HK-2 (cell line): Measurements from ENCODE around the gene FBXO48.

Experiments
- DNase-seq: peaks from one replicate; pipeline ENCODE4 v3.0.0-alpha.2; 2018; ENCODE audit not compliant: unreplicated experiment

The FBXO48 gene

DNA sequence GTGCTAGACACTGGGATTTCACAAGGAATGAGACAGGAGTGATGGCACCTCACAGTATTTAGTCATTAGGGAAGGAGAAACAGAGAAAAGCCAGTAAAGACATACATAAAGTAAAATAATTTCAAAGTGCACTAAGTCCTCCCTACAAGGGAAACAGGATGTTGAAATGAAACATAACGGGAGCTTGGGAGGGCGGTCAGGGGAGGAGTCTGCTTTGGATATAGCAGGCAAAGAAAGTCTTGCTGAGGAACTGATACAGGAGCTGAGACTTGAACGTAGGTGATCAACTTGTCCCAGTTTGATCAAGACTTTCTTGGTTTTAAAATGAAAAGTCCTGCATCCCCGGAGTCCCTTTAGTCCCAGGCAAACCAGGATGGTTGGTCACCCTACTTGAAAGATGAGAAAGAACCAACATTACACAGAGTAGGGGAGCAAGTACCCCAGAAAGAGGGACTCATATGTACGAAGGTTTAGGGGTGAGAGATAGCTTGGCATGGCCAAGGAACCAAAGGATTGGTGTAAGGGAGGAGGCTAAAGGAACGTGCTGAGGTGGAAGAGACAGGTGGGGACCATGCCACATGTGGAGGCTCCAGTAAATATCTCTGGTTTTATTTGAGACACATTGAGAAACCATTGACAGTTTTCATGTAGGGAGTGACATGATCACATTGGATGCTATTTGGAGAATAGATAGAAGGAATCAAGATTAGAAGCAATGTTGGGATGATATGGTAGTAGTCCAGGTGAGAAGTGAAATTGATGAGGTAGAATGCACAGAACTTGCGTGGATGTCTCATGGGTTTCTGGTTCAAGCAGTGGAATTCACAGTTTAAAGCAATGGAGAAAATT, 28.4 kb downstream of the FBXO48 start:
- no peak for DNase-seq

DNA sequence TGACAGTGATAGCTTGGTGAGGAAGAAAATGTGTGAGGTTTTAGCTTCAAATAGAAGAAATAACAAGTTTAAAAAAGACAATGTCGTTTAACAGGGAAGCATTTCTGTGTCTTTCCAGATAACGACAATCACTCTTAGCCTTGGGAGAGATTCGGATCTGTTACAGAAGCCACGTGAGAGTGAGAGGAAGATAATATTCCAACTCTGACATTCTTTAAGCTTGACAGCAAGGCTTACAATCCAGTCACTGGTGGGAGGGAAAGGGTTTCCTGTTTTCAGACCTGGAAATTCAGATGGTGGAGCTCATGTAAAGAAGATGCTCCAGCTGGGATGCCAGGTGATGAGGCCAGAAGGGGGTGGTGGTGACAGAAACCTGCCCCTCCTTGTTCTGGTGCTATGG, 30.8 kb downstream of the FBXO48 start:
- DNase-seq, result no peak

- DNase-seq, result no peak
Observed at GRCh38 chr2:68435615-68436014, 31.5 kb downstream of the FBXO48 start.

GRCh38 chr2:68434981-68435380, 32.1 kb downstream of the FBXO48 start:
- DNase-seq, result no peak

GRCh38 chr2:68432696-68433658, 34.1 kb downstream of the FBXO48 start:
- no peak for DNase-seq

DNA sequence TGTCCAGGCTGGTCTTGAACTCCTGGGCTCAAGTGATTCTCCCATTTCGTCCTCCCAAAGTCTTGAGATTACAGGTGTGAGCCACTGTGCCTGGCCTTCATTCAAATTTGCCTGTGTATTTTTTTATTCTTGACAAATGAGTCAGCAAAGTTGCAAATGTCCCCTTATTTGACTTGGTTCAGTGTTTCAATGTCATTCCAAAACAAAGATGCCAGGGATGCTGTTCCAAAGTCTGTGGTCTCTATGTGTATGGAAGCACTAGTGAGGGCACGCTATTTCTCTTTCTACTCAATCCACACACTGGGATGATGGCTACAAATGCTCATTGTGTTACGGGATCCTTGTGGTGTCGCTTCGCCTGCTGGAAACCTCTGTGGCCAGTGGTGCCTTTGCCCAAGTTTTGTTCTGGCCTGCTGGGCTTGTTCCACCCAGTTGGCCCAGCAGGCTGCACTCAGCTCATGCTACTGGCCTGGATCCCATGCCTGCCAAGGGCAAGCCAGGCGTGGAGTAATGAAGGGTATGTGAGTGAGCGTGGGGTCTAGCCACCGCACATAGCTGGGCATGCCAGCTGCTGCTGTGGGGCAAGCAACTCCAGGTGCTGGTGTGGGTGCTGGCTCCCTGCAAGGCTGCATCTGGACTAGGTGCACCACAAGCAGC, 35.6 kb downstream of the FBXO48 start:
- DNase-seq, result no peak

DNA sequence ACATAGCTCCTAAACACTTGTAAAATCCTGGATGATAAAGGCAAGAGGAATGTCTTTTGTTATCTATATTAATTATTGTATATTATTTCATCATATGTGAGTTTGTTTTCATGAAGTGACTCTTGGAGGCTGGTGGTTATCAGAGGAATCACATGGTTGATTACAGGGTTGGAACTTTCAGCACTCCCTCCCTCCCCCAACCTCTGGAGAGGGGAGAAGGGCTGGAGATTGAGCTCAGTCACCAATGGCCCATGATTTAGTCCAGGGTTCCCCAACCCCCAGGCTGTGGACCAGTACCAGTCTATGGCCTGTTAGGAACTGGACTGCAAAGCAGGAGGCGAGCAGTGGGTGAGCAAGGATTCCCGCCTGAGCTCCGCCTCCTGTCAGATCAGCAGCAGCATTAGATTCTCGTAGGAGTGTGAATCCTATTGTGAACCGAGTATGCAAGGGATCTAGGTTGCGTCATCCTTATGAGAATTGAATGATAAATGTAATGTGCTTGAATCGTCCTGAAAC, 37.7 kb downstream of the FBXO48 start:
- no peak for DNase-seq

DNA sequence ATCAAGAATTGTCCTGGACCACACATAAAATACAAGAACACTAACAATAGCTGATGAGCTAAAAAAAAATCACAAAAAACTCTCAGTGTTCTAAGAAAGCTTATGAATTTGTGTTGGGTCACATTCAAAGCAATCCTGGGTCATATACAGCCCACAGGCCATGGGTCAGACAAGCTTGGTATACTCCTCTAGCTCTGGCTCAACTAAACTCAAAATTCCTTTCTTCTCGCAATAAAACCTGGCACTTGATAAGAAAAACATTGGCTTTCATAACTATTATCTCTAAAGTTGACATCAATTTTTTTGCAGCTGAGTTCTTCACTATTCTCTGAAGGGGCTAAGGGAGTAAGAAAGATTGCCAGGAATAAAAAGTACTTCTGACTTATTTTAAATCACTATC, 38.3 kb downstream of the FBXO48 start:
- DNase-seq, result no peak

GRCh38 chr2:68428126-68428525, 39.0 kb downstream of the FBXO48 start:
- DNase-seq, result no peak

- no peak for DNase-seq
Observed at GRCh38 chr2:68426848-68427579, 40.1 kb downstream of the FBXO48 start.

DNA sequence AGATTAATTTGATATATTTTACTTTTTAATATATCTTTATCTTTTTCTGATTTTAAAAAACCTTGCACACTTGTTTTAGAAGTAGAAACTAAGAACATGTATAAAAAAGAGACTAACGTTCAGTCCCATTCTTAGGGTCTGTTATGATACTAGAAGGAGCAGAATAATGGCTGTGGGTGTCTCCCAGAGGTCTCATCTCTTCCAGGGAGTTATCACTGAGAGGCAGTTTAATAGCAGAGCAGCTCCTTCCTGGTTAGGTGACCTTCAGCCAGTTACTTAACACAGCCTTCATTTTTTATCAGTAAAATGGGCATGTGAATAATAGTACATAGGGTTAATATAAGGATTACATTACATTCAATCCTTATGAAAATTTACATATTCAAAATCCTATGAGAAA, 40.6 kb downstream of the FBXO48 start:
- DNase-seq, result no peak

DNA sequence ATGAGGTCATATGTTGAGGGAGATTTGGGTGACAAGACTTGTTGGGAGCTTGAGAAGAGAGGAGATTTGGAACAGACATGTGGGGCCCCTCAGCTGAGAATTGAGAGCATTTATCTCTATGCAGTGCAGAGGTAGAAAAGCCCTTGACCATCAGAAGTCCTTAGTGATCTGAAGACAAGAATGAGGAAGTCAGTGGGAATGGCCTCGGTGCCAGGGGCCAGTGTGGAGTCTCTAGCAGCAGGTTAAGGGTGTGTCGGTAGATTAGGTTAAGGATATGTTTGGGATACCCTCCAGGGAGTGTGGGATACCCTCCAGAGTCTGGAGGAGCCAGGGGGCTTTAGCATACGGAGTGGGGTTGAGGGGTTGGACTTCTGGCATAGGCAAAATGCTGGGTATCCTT, 41.6 kb downstream of the FBXO48 start:
- no peak for DNase-seq

- no peak for DNase-seq
Observed at GRCh38 chr2:68423966-68424650, 43.0 kb downstream of the FBXO48 start.

DNA sequence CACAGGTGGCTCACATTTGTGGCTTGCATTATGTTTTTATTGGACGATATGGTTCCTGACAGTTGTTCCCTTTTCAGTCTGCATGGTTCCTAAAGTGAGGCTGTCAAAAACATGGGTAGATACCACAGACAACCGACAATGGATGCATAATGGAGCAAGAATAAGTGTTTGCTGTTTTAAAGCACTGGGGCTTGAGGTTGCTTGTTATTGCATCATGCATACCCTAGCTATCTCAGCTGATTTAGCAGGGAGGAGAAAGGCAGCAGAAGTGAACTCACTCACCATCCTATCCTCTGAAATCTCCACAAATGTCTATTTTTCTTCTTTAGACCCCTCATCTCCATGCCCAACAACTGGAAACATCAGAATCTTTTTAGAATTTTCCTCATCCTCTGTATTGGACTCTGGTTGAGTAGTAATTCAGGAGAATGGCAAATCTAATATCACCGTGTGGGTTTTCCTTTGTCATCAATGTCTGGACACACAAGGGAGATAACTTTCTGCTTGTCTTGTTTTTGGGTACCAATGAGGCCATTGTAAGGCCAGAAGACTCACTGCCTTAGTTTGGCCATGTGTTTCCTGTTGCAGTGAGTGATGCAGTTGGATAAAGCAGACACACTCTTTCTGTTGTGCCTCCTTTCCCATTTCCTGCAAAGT, 46.7 kb downstream of the FBXO48 start:
- DNase-seq, result no peak

DNA sequence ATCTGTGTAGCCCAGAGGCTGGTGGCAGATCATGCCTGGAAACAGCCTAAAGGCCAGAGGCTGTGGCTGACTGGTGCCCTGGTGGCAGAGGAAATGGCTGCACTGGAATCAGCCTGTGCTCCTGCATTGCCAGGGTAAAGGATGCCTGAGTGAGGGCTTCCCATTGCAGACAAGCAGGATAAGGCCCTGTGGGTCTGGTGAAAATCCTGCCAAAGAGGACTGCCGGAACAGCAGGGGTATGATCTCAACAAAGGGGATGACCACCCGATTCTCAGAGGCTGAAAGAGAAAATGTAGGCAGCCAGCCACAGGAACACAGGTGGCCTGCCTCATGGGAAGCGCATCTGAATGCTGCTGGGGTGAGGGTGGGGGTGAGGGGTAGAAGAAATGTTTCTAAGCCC, 48.2 kb downstream of the FBXO48 start:
- DNase-seq, result no peak

DNA sequence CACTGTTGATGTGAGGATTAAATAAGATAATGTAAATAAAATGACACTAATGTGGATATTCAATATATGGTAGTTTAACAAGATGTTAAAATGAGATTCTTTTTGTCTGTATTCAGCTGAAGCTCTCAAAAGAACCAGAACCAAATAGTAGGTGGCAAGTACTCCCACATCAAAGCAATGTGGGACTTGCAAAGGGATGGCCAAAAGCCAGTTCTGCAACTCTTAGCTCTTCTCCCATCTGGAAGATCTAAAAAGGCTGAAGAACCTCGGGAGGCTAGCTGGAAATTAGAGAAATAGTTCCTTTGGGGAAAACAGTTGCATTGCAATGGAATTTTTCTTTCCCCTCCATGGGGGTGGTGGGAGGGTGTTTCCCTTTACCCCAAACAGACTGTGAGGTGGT, 48.7 kb downstream of the FBXO48 start:
- DNase-seq, result no peak

DNA sequence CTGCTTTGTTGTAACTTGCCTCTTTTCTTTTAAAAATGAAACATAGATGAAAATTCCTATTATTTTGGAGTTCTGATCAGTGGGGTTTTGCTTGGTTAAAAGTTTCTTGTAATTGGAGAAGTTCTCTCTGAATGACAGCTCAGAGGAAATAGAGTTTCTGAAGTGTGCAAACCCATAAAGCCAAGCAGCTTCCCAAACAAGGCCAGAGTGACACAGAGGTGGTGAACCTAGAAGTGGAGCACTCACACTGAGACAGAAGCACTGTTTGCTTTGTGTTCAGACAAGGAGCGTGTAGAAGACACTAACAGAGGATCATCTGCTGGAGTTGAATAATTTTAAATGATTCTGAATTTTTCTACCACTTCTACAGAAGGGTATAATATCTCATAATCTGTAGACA, 49.2 kb downstream of the FBXO48 start:
- DNase-seq, result no peak

GRCh38 chr2:68416081-68416675, 50.9 kb downstream of the FBXO48 start:
- DNase-seq, result no peak

DNA sequence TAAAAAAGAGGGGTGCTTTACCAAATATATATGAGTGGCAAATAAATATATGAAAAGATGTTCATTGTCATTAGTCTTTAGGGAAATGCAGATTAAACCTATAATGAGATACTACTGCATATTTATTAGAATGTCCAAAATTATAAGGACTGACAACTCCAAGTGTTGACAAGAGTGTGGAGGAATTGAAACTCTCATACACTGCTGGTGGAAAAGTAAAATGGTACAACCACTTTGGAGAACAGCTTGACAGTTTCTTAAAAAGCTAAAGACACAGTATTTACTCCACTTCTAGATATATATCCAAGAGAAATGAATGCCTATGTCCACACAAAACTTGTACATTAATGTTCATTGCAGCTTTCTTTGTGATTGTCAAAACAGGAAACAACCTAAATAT, 51.6 kb downstream of the FBXO48 start:
- DNase-seq, result no peak

GRCh38 chr2:68414876-68415275, 52.2 kb downstream of the FBXO48 start:
- DNase-seq, result no peak
